H1 (cell line): ENCODE results near the gene RFT1. TPM values are rescaled to one million over a fixed set of nuclear protein-coding genes. Genes with fewer than 3 reads are reported as not detected.

ENCODE experiments used
- CTCF ChIA-PET: fragments of 300-600 bp; sonication (Branson Sonifier 250); formaldehyde crosslinking; loops from one replicate; lab custom pipeline; 2021; ENCODE audit not compliant: partially characterized antibody; lab: Charles Lee
- POLR2A ChIA-PET: fragments of 300-600 bp; sonication (Branson Sonifier 250); formaldehyde crosslinking; loops from one replicate; lab custom pipeline; 2021; ENCODE audit warnings: inconsistent platforms; ENCODE audit not compliant: partially characterized antibody; lab: Charles Lee
- DNase-seq, 2 experiments: peaks; one replicate each; pipeline versions ENCODE4 v3.0.0 to v3.0.0-alpha.2; 2010 to 2022; ENCODE audit warnings: low spot score in 2 of 2, low read depth in 1 of 2, mixed read lengths in 1 of 2
- FAIRE-seq: peaks from 2 replicates; lab custom pipeline; 2011; peaks lifted over from hg19 to GRCh38; lab: Jason Lieb, UNC
- H2AFZ ChIP-seq: 2 replicates; pipeline ENCODE4 v1.8.1; 2012; ENCODE audit warnings: low read length, inconsistent platforms
- H2AK5ac ChIP-seq: 2 replicates; pipeline ENCODE4 v1.6.1; 2013; ENCODE audit warnings: low read depth, low read length
- H2BK120ac ChIP-seq: replicated peaks from 2 replicates; pipeline ENCODE3; 2013; ENCODE audit warnings: low read depth, low read length, inconsistent platforms
- H2BK12ac ChIP-seq: 2 replicates; pipeline ENCODE4 v1.6.1; 2013; ENCODE audit warnings: low read depth, low read length
- H2BK15ac ChIP-seq: 2 replicates; pipeline ENCODE4 v1.6.1; 2013; ENCODE audit warnings: low read length
- H2BK20ac ChIP-seq: 2 replicates; pipeline ENCODE4 v1.6.1; 2013; ENCODE audit warnings: low read length
- H2BK5ac ChIP-seq: 2 replicates; pipeline ENCODE4 v1.6.1; 2013; ENCODE audit warnings: low read depth, low read length
- H3K14ac ChIP-seq: 2 replicates; pipeline ENCODE4 v1.6.1; 2013; ENCODE audit warnings: inconsistent platforms; ENCODE audit not compliant: insufficient read length
- H3K18ac ChIP-seq: 2 replicates; pipeline ENCODE4 v1.6.1; 2013; ENCODE audit warnings: low read length; ENCODE audit errors: extremely low read depth
- H3K23ac ChIP-seq: 2 replicates; pipeline ENCODE4 v1.6.1; 2013; ENCODE audit warnings: inconsistent platforms; ENCODE audit not compliant: insufficient read length
- H3K23me2 ChIP-seq: 2 replicates; pipeline ENCODE4 v1.6.1; 2013; ENCODE audit warnings: low read depth, low read length
- H3K27ac ChIP-seq: 2 replicates; pipeline ENCODE4 v1.6.1; 2011; ENCODE audit warnings: low read depth, low read length, inconsistent platforms
- H3K27me3 ChIP-seq, 4 experiments: replicated peaks in 1 of 4; 1 replicate in 1 of 4; 2 replicates in 3 of 4; pipeline versions ENCODE4 v1.6.1 to v1.8.1; 2011 to 2013; ENCODE audit warnings: low read length in 3 of 4, mild to moderate bottlenecking in 3 of 4, inconsistent platforms in 2 of 4, mixed read lengths in 2 of 4, moderate library complexity in 1 of 4; ENCODE audit not compliant: control insufficient read depth in 3 of 4, insufficient read depth in 3 of 4; ENCODE audit errors: extremely low read depth in 1 of 4
- H3K36me3 ChIP-seq, 4 experiments: 2 replicates each; pipeline versions ENCODE4 v1.6.1 to v1.8.1; 2011 to 2013; ENCODE audit warnings: mild to moderate bottlenecking in 4 of 4, low read length in 3 of 4, moderate library complexity in 2 of 4, control low read depth in 1 of 4, inconsistent platforms in 1 of 4; ENCODE audit not compliant: insufficient read depth in 4 of 4, control insufficient read depth in 2 of 4
- H3K4ac ChIP-seq: replicated peaks from 2 replicates; pipeline ENCODE3; 2013; ENCODE audit warnings: low read length, low read depth, mixed read lengths, inconsistent platforms; ENCODE audit not compliant: insufficient read length
- H3K4me1 ChIP-seq, 4 experiments: replicated peaks in 1 of 4; 1 replicate in 1 of 4; 2 replicates in 3 of 4; pipeline versions ENCODE4 v1.6.1 to v1.8.1; 2011 to 2013; ENCODE audit warnings: low read length in 3 of 4, inconsistent platforms in 2 of 4, mixed read lengths in 1 of 4; ENCODE audit not compliant: insufficient read depth in 4 of 4, control insufficient read depth in 3 of 4
- H3K4me2 ChIP-seq, 2 experiments: 2 replicates each; pipeline versions ENCODE4 v1.6.1 to v1.8.1; 2011 to 2013; ENCODE audit warnings: low read depth in 2 of 2, low read length in 2 of 2, control low read depth in 1 of 2, inconsistent platforms in 1 of 2, mild to moderate bottlenecking in 1 of 2; ENCODE audit not compliant: insufficient read depth in 1 of 2
- H3K4me3 ChIP-seq, 4 experiments: fragments of 200-600, 300-600 bp in 1 of 4; sonication (generic), shearing (Covaris generic), sonication (Bioruptor Twin) in 1 of 4; 2 replicates each; pipeline versions ENCODE4 v1.5.1 to v1.8.1; 2011 to 2016; ENCODE audit warnings: low read length in 4 of 4, low read depth in 3 of 4, control low read depth in 2 of 4, inconsistent platforms in 2 of 4, mild to moderate bottlenecking in 2 of 4, mixed read lengths in 1 of 4, moderate library complexity in 1 of 4; ENCODE audit not compliant: insufficient read depth in 2 of 4; ENCODE audit errors: extremely low read depth in 1 of 4
- H3K56ac ChIP-seq: replicated peaks from 2 replicates; pipeline ENCODE3; 2013; ENCODE audit warnings: low read depth, mild to moderate bottlenecking, mixed read lengths, low read length, inconsistent platforms; ENCODE audit not compliant: insufficient read length
- H3K79me1 ChIP-seq: 2 replicates; pipeline ENCODE4 v1.6.1; 2013; ENCODE audit warnings: low read depth, low read length, control low read depth
- H3K79me2 ChIP-seq, 2 experiments: 2 replicates each; pipeline versions ENCODE4 v1.6.1 to v1.8.1; 2012 to 2013; ENCODE audit warnings: low read length in 2 of 2, mild to moderate bottlenecking in 2 of 2, inconsistent platforms in 1 of 2; ENCODE audit not compliant: insufficient read depth in 2 of 2, control insufficient read depth in 1 of 2
- H3K9ac ChIP-seq, 4 experiments: replicated peaks in 1 of 4; 1 replicate in 1 of 4; 2 replicates in 3 of 4; pipeline versions ENCODE4 v1.6.1 to v1.8.1; 2011 to 2013; ENCODE audit warnings: low read depth in 3 of 4, low read length in 3 of 4, control low read depth in 2 of 4, mild to moderate bottlenecking in 2 of 4, moderate library complexity in 2 of 4, inconsistent platforms in 1 of 4; ENCODE audit errors: extremely low read depth in 1 of 4
- H3K9me3 ChIP-seq, 2 experiments: 2 replicates each; pipeline versions ENCODE4 v1.6.1 to v1.8.1; 2012 to 2013; ENCODE audit warnings: mild to moderate bottlenecking in 2 of 2, moderate library complexity in 2 of 2, control low read depth in 1 of 2, inconsistent platforms in 1 of 2, low read depth in 1 of 2, low read length in 1 of 2, mixed read lengths in 1 of 2; ENCODE audit not compliant: insufficient read depth in 2 of 2
- H4K20me1 ChIP-seq, 2 experiments: replicated peaks in 1 of 2; 2 replicates each; pipeline versions ENCODE3 to v1.8.1; 2011 to 2013; ENCODE audit warnings: inconsistent platforms in 2 of 2, low read length in 2 of 2, mild to moderate bottlenecking in 1 of 2; ENCODE audit not compliant: insufficient read depth in 2 of 2, control insufficient read depth in 1 of 2
- H4K5ac ChIP-seq: 2 replicates; pipeline ENCODE4 v1.6.1; 2013; ENCODE audit warnings: low read length, low read depth, mixed read lengths, inconsistent platforms; ENCODE audit not compliant: insufficient read length
- H4K8ac ChIP-seq: 2 replicates; pipeline ENCODE4 v1.8.0; 2013; ENCODE audit warnings: mild to moderate bottlenecking, moderate library complexity, low read length, inconsistent platforms; ENCODE audit not compliant: insufficient read depth; ENCODE audit errors: extremely low read depth
- H4K91ac ChIP-seq: replicated peaks from 2 replicates; pipeline ENCODE3; 2013; ENCODE audit warnings: low read length, mixed read lengths, inconsistent platforms; ENCODE audit not compliant: insufficient read length
- CBX5 ChIP-seq: fragments of 300-800, 300-1000 bp; sonication (generic); IDR thresholded peaks from 2 replicates; pipeline ENCODE4 v1.7.1; 2016; ENCODE audit warnings: antibody characterized with exemption, low read length, low read depth
- CTCF ChIP-seq, 3 experiments: IDR thresholded peaks; 1 replicate in 2 of 3; 2 replicates in 1 of 3; pipeline versions ENCODE4 v1.5.1 to v1.6.1; 2011; ENCODE audit warnings: low read length in 3 of 3, mild to moderate bottlenecking in 3 of 3, inconsistent platforms in 2 of 3, low read depth in 1 of 3, moderate library complexity in 1 of 3; ENCODE audit not compliant: insufficient read depth in 1 of 3; ENCODE audit errors: control extremely low read depth in 1 of 3
- E2F6 ChIP-seq: IDR thresholded peaks from 2 replicates; pipeline ENCODE4 v1.6.1; 2012; ENCODE audit warnings: inconsistent platforms
- EZH2 ChIP-seq: fragments of 200-600 bp; sonication (generic); IDR thresholded peaks from 2 replicates; pipeline ENCODE4 v1.7.1; 2012; ENCODE audit warnings: low read depth, mild to moderate bottlenecking, moderate library complexity, low read length, inconsistent platforms; ENCODE audit not compliant: severe bottlenecking
- RBBP5 ChIP-seq: IDR thresholded peaks from 2 replicates; pipeline ENCODE4 v1.7.1; 2012; ENCODE audit warnings: low read depth, mild to moderate bottlenecking, inconsistent platforms, low read length, moderate library complexity, borderline replicate concordance
- WGBS, 2 experiments: shearing (Covaris generic) in 1 of 2; methylation state at CpG; one replicate each; pipeline versions ENCODE4 v1.1.6 to v1.1.7; 2013 to 2015; ENCODE audit warnings: low lambda C conversion rate in 2 of 2, mixed read lengths in 2 of 2, inconsistent platforms in 1 of 2, low coverage in 1 of 2, missing lambda C conversion rate in 1 of 2; ENCODE audit not compliant: insufficient replicate concordance in 2 of 2, insufficient coverage in 1 of 2, insufficient read length in 1 of 2; ENCODE audit errors: extremely low coverage in 1 of 2, missing lambda C conversion rate in 1 of 2; 5-methylcytosine and 5-hydroxymethylcytosine counted together
- polyA plus RNA-seq, 7 experiments: library from polyadenylated mRNA; depleted of rRNA in 3 of 7; stranded (reverse) in 5 of 7; unstranded in 2 of 7; fragments of >200 nt in 5 of 7; fragments of 200-250 nt in 2 of 7; gene quantifications; 1 replicate in 5 of 7; 2 replicates in 1 of 7; 4 replicates in 1 of 7; pipeline versions ENCODE4 v1.2.1 to v1.2.3, GENCODE V29; 2011 to 2013; ENCODE audit warnings: missing spikeins in 2 of 7, mixed read lengths in 2 of 7
- total RNA-seq: library from RNA; stranded (reverse); fragmentation: NEBNext Ultra II Directional; extraction: Animal tissue kit (Norgen Biotek cat#: 25700); gene quantifications from 2 replicates; pipeline ENCODE4 v1.2.1, GENCODE V29; 2021

The RFT1 gene
- total and polyA plus RNA-seq, 2 of the 8 experiments (the other 6 are each of a cell fraction or from before 2014, with no cell fraction given): 27.7 to 42.4 TPM

GRCh38 chr3:53046171-53047170, 83.8 kb downstream of the RFT1 start:
- ChIA-PET CTCF (interaction anchor here (0.9 to 1.2 kb wide), 8 partner anchors 10 to 36 kb away, joined by 3 to 8 read pairs (median 4); no protein-coding TSS in a partner anchor), POLR2A (interaction anchor here (0.5 to 1.8 kb wide), 8 partner anchors 8 to 234 kb away, joined by 3 to 8 read pairs (median 4); no protein-coding TSS in a partner anchor)
- Histone ChIP-seq H2AK5ac (no peak overlapping the region), H3K9me3 (no peaks in the 10 kb centered on the region), H3K23ac (no peak overlapping the region), H2AFZ (peak overlapping the region; percentile 12; the same call in 1 of the 2 replicates), H3K9ac (peak overlapping the region in 3 of 4 experiments; percentile 38 to 73 (median 63); a peak in 5 of 7 replicates), H2BK15ac (no peak overlapping the region), H2BK20ac (no peak overlapping the region), H3K18ac (0 out of 2 replicates have a peak overlapping the region, but pooled peaks have one; percentile 21), H2BK5ac (no peak overlapping the region), H2BK12ac (no peak overlapping the region), H3K4me2 (peak overlapping the region; percentile 64 to 85), H4K20me1 (no peaks in the 10 kb centered on the region), H4K8ac (peak overlapping the region; percentile 45), H3K27me3 (peaks cover 0 to 22% (median 8%) of the 10 kb centered on the region in 4 experiments; a peak in 5 of 7 replicates), H3K79me1 (no peaks in the 10 kb centered on the region), H3K23me2 (peaks cover 4% of the 10 kb centered on the region; the same call in 1 of the 2 replicates), H3K56ac (no peak overlapping the region), H3K14ac (no peak overlapping the region), H2BK120ac (no peak overlapping the region), H4K91ac (no peak overlapping the region), H3K4me3 (peak overlapping the region; percentile 73 to 99 (median 83)), H4K5ac (no peak overlapping the region), H3K27ac (no peak overlapping the region; the same call in 1 of the 2 replicates), H3K79me2 (peaks cover 0 to 29% of the 10 kb centered on the region in 2 experiments; a peak in 2 of 4 replicates), H3K36me3 (no peaks in the 10 kb centered on the region), H3K4me1 (peaks cover 2 to 7% (median 4%) of the 10 kb centered on the region in 4 experiments; a peak in 5 of 7 replicates), H3K4ac (peak overlapping the region; percentile 25)
- DNase-seq (peak; percentile 66 to 86), FAIRE-seq (no peak)
- WGBS, 2 experiments: 4% methylated on average over 53 of the region's 113 CpGs; no CpG with 5 or more reads in 1 of the 2 experiments
- TF ChIP-seq EZH2 (peak; percentile 43), CTCF (IDR thresholded peaks at IDR 0.05; ENCODE audit: control extremely low read depth in 1 of 3, insufficient read depth in 1 of 3, low read depth in 1 of 3, low read length in 3 of 3) (peak; percentile 67 to 99 (median 68)), E2F6 (peak; percentile 84), RBBP5 (peak; percentile 49; the same call in 1 of the 2 replicates), CBX5 (no peak)
